Neural progenitor cell (in vitro differentiated cells): ENCODE measurements around the gene ZNF385C. TPM values are rescaled to one million over a fixed set of nuclear protein-coding genes. Genes with fewer than 3 reads are reported as not detected.
A peak's percentile ranks its signal among the peaks of the same experiment; 100 is the strongest.
"Not testable (repeated sequence)": the region's sequence is repeated elsewhere in the genome, so short reads cannot be mapped to it uniquely, and the experiment has no call there.

Experiments
- DNase-seq: peaks from one replicate; pipeline ENCODE4 v3.0.0-alpha.2; 2016; ENCODE audit warnings: low spot score
- H2AFZ ChIP-seq: fragments of 200-600 bp; sonication (generic); replicated peaks from 2 replicates; pipeline ENCODE4 v1.6.1; 2016; ENCODE audit warnings: antibody characterized with exemption
- H3F3A ChIP-seq: fragments of 200-600 bp; sonication (generic); 2 replicates; pipeline ENCODE4 v1.6.1; 2016; ENCODE audit warnings: antibody characterized with exemption, low read depth
- H3K27ac ChIP-seq: fragments of 200-600 bp; sonication (generic); 2 replicates; pipeline ENCODE4 v1.5.1; 2016; ENCODE audit warnings: mild to moderate bottlenecking
- H3K27me3 ChIP-seq: fragments of 200-600 bp; sonication (generic); 2 replicates; pipeline ENCODE4 v1.6.1; 2016; ENCODE audit warnings: mild to moderate bottlenecking, moderate library complexity
- H3K36me3 ChIP-seq: fragments of 200-600 bp; sonication (generic); 2 replicates; pipeline ENCODE4 v1.5.1; 2016
- H3K4me1 ChIP-seq: fragments of 200-600 bp; sonication (generic); 2 replicates; pipeline ENCODE4 v1.6.1; 2016; ENCODE audit warnings: mixed run types
- H3K4me2 ChIP-seq: fragments of 200-600 bp; sonication (generic); 2 replicates; pipeline ENCODE4 v1.6.1; 2016
- H3K4me3 ChIP-seq: fragments of 200-600 bp; sonication (generic); 2 replicates; pipeline ENCODE4 v1.5.1; 2016
- H3K79me2 ChIP-seq: fragments of 200-600 bp; sonication (generic); 2 replicates; pipeline ENCODE4 v1.6.1; 2016; ENCODE audit warnings: low read depth
- H3K9ac ChIP-seq: fragments of 200-600 bp; sonication (generic); 2 replicates; pipeline ENCODE4 v1.6.1; 2016
- H3K9me3 ChIP-seq: fragments of 200-600 bp; sonication (generic); 2 replicates; pipeline ENCODE4 v1.5.1; 2016; ENCODE audit warnings: low read depth
- H4K20me1 ChIP-seq: fragments of 200-600 bp; sonication (generic); 2 replicates; pipeline ENCODE4 v1.6.1; 2016; ENCODE audit warnings: low read depth
- H3K27ac Mint-ChIP-seq: 3 replicates; pipeline ENCODE4 v1.8.0; 2021; ENCODE audit warnings: mixed read lengths
- H3K27me3 Mint-ChIP-seq: 2 replicates; pipeline ENCODE4 v1.8.0; 2022; ENCODE audit warnings: low read depth, mild to moderate bottlenecking, inconsistent platforms, moderate library complexity, mixed read lengths; ENCODE audit not compliant: insufficient read depth
- H3K36me3 Mint-ChIP-seq: 3 replicates; pipeline ENCODE4 v1.8.0; 2021; ENCODE audit warnings: mixed read lengths
- H3K4me1 Mint-ChIP-seq: 3 replicates; pipeline ENCODE4 v1.8.0; 2021; ENCODE audit warnings: mixed read lengths
- H3K4me3 Mint-ChIP-seq: 3 replicates; pipeline ENCODE4 v1.8.0; 2021; ENCODE audit warnings: mild to moderate bottlenecking, moderate library complexity, mixed read lengths
- H3K9me3 Mint-ChIP-seq: 3 replicates; pipeline ENCODE4 v1.8.0; 2020; ENCODE audit warnings: mixed read lengths
- EZH2 ChIP-seq: fragments of 200-600 bp; sonication (generic); IDR thresholded peaks from 2 replicates; pipeline ENCODE4 v1.6.1; 2017; ENCODE audit warnings: antibody characterized with exemption, mild to moderate bottlenecking, moderate library complexity
- EZH2phosphoT487 ChIP-seq: fragments of 200-600 bp; sonication (generic); IDR thresholded peaks from 2 replicates; pipeline ENCODE4 v1.6.1; 2017; ENCODE audit warnings: antibody characterized with exemption
- total RNA-seq: library from RNA; depleted of rRNA; stranded (reverse); fragments of >200 nt; gene quantifications from 2 replicates; pipeline ENCODE4 v1.2.3, GENCODE V29; 2015; ENCODE audit warnings: low replicate concordance
- TF ChIP-seq, protein P1 (sequence below): fragments of 200-600 bp; sonication (generic); IDR thresholded peaks from 2 replicates; pipeline ENCODE4 v1.5.1; 2017; ENCODE audit warnings: antibody characterized with exemption, mild to moderate bottlenecking

The ZNF385C gene
- total RNA-seq, 1 donor from 2014 or later: 5.0 TPM

DNA sequence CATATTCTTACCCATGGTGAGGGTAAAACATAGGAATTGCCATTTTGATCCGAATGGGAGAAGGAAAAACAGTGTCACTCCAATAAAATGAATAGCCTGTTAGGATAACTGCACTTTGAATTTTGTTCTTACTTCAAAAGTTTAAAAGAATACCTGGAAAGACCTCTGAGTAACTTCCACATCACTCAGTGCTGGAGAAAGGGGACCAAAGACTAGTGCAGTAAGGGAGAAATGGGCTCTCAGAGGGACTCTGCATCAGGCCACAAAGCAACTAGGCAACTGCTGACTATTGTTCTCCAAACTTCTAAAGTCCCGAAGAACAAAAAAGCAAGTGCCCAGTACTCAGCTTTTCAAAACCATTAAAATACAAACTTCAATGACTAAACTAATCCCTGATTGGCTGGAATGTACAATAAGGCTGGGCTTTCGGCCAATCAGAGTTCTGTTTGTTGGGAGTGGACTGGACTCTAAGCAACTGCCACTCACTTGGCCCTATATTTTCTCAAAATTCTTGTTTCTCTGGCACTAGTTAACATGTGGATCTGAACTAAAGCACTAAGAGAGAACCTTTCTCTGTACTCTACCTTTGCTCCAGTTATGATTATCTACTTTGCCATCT, 87.3 kb downstream of the ZNF385C start:
- Mint-ChIP-seq H3K36me3 (peaks cover 29% of the 10 kb centered on the region), H3K27me3 (no peaks in the 10 kb centered on the region), H3K4me3 (no peak overlapping the region), H3K27ac (peak overlapping the region; percentile 27), H3K4me1 (peaks cover 33% of the 10 kb centered on the region), H3K9me3 (no peaks in the 10 kb centered on the region)
- no peak overlapping the region for H2AFZ ChIP-seq
- peaks cover 51% of the 10 kb centered on the region for H4K20me1 ChIP-seq
- no peaks in the 10 kb centered on the region for H3K36me3 ChIP-seq
- TF ChIP-seq, protein P1, sequence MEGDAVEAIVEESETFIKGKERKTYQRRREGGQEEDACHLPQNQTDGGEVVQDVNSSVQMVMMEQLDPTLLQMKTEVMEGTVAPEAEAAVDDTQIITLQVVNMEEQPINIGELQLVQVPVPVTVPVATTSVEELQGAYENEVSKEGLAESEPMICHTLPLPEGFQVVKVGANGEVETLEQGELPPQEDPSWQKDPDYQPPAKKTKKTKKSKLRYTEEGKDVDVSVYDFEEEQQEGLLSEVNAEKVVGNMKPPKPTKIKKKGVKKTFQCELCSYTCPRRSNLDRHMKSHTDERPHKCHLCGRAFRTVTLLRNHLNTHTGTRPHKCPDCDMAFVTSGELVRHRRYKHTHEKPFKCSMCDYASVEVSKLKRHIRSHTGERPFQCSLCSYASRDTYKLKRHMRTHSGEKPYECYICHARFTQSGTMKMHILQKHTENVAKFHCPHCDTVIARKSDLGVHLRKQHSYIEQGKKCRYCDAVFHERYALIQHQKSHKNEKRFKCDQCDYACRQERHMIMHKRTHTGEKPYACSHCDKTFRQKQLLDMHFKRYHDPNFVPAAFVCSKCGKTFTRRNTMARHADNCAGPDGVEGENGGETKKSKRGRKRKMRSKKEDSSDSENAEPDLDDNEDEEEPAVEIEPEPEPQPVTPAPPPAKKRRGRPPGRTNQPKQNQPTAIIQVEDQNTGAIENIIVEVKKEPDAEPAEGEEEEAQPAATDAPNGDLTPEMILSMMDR: no peak
- no peak for TF ChIP-seq EZH2phosphoT487
- no peak for TF ChIP-seq EZH2
- no peak overlapping the region for H3K4me3 ChIP-seq
- H3K4me1 ChIP-seq: peaks cover 16% of the 10 kb centered on the region
- H3K9ac ChIP-seq: no peak overlapping the region
- no peak overlapping the region for H3K4me2 ChIP-seq
- no peaks in the 10 kb centered on the region for H3K27me3 ChIP-seq
- peaks cover 100% of the 10 kb centered on the region for H3K79me2 ChIP-seq
- DNase-seq: peak; percentile 21
- H3K9me3 ChIP-seq: no peaks in the 10 kb centered on the region
- H3K27ac ChIP-seq: no peak overlapping the region
- H3F3A ChIP-seq: peaks cover 50% of the 10 kb centered on the region

DNA sequence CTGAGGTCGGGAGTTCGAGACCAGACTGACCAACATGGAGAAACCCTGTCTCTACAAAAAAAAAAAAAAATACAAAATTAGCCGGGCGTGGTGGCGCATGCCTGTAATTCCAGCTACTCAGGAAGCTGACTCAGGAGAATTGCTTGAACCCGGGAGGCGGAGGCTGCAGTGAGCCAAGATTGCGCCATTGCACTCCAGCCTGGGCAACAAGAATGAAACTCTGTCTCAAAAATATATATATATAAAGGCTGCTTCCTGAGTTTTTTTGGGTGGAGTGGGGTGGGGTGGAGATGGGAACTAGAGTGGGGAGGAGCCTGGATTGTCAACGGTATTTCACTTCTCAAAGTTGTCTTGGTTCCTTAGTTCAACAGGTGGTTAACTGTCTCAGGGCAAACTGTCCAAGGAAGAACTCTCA, 88.0 kb downstream of the ZNF385C start:
- Histone ChIP-seq H3K4me1 (peaks cover 12% of the 10 kb centered on the region), H4K20me1 (peaks cover 51% of the 10 kb centered on the region), H3K79me2 (peaks cover 100% of the 10 kb centered on the region), H3F3A (peaks cover 46% of the 10 kb centered on the region)
- H3K27ac ChIP-seq, H3K4me3 ChIP-seq, DNase-seq, H3K9me3 Mint-ChIP-seq, H3K4me2 ChIP-seq, H3K27ac Mint-ChIP-seq, H3K9ac ChIP-seq, H3K4me3 Mint-ChIP-seq, H3K36me3 ChIP-seq, H2AFZ ChIP-seq, H3K9me3 ChIP-seq, H3K27me3 ChIP-seq, H3K27me3 Mint-ChIP-seq: not testable (repeated sequence)
- Mint-ChIP-seq H3K36me3 (peaks cover 29% of the 10 kb centered on the region), H3K4me1 (peaks cover 30% of the 10 kb centered on the region)

DNA sequence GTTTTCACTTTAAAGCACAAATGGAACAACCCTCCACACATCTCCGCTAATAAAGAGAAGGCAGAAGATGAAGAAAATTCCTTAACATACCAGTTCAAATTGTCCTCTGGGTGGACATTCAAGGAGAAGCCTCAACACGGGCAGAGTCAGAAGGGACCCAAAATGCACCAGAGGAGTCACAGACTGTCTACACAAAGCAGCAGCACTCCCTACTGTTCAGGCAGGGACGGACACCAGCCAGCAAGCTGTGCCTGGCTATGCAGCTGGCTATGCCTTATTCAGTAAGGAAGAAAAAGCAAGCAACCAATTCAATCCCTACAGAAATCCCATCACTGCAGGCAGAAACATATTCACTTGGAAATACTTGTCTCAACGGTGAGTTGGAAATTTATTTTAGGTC, 89.1 kb downstream of the ZNF385C start:
- Histone ChIP-seq H3K9me3 (no peaks in the 10 kb centered on the region), H3K27ac (peak overlapping the region; percentile 45), H3K79me2 (peaks cover 100% of the 10 kb centered on the region), H3K4me2 (no peak overlapping the region), H3K9ac (no peak overlapping the region), H3K4me1 (peaks cover 12% of the 10 kb centered on the region), H4K20me1 (peaks cover 62% of the 10 kb centered on the region), H2AFZ (no peak overlapping the region), H3F3A (peaks cover 42% of the 10 kb centered on the region), H3K36me3 (no peaks in the 10 kb centered on the region), H3K4me3 (no peak overlapping the region), H3K27me3 (no peaks in the 10 kb centered on the region)
- no peaks in the 10 kb centered on the region for H3K9me3 Mint-ChIP-seq
- H3K27ac Mint-ChIP-seq: no peak overlapping the region
- peaks cover 29% of the 10 kb centered on the region for H3K36me3 Mint-ChIP-seq
- no peak overlapping the region for H3K4me3 Mint-ChIP-seq
- H3K27me3 Mint-ChIP-seq: no peaks in the 10 kb centered on the region
- peak; percentile 28 for DNase-seq
- TF ChIP-seq, protein P1: peak; percentile 16
- TF ChIP-seq EZH2: no peak
- peaks cover 28% of the 10 kb centered on the region for H3K4me1 Mint-ChIP-seq

DNA sequence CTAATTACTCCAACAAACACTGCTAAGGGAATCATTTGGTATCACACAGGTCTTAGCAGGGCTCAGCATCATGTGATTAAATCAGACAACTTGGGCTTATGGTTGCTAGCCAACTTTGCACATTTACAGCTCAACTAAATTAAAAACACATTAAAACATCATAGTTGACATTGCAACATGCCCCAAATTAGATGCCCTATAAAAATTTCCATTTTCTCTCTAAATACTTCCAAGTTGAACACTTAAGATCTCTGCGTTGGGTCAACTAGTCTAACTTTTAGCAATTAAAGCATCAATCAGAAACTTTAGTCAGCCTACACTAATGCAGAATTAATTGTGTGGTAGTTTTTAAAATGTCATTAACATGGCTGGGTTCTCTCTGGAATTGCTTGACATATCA, 93.1 kb downstream of the ZNF385C start:
- Histone ChIP-seq H3K79me2 (peaks cover 96% of the 10 kb centered on the region), H3K4me2 (no peak overlapping the region), H3K27ac (no peak overlapping the region), H4K20me1 (peaks cover 56% of the 10 kb centered on the region), H3K27me3 (no peaks in the 10 kb centered on the region), H3K9ac (no peak overlapping the region), H3F3A (peaks cover 13% of the 10 kb centered on the region), H3K9me3 (no peaks in the 10 kb centered on the region), H2AFZ (no peak overlapping the region), H3K4me1 (no peaks in the 10 kb centered on the region), H3K36me3 (no peaks in the 10 kb centered on the region), H3K4me3 (no peak overlapping the region)
- Mint-ChIP-seq H3K27ac (no peak overlapping the region), H3K27me3 (no peaks in the 10 kb centered on the region), H3K4me1 (peaks cover 2% of the 10 kb centered on the region), H3K4me3 (no peak overlapping the region), H3K9me3 (no peaks in the 10 kb centered on the region), H3K36me3 (peaks cover 17% of the 10 kb centered on the region)
- no peak for DNase-seq
- TF ChIP-seq EZH2phosphoT487 (no peak), EZH2 (no peak)
- TF ChIP-seq, protein P1: no peak
